ENCODE data around the gene ZNF100. TPM values are rescaled to one million over a fixed set of nuclear protein-coding genes. Genes with fewer than 3 reads are reported as not detected.
"Not testable (repeated sequence)": the region's sequence is repeated elsewhere in the genome, so short reads cannot be mapped to it uniquely, and the experiment has no call there.

Gene ZNF100
- total RNA-seq, 1 donor from 2014 or later: 4.1 TPM

- no peak for DNase-seq (ENCODE audit: low read depth, low spot score)
Observed at GRCh38 chr19:21705393-21705792, 62.0 kb downstream of the ZNF100 start.

- no peak for DNase-seq (ENCODE audit: low read depth, low spot score)
Observed at GRCh38 chr19:21704320-21704719, 63.1 kb downstream of the ZNF100 start.

DNA sequence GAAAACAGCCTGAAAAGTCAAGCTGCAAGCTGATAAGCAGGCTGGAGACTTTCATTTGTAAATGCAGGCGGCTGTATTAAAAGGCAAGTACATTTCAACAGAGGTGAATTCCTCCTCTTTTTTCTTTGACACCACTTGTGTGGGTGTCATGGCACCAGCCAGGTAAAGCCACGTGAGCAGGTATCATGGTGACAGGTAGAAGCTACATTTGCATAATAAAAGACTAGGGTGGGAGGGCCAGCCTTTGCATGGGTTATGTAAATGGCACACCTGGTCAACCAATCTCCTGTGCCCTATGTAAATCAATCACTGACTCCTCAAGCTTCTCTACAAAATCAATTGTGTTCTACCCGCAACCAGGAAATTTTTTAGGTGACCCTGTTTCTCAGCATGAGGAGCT lies 68.2 kb downstream of the ZNF100 start:
- DNase-seq (ENCODE audit: low read depth, low spot score): no peak

GRCh38 chr19:21698215-21698614 lies 69.2 kb downstream of the ZNF100 start:
- DNase-seq (ENCODE audit: low read depth, low spot score): no peak

GRCh38 chr19:21697698-21698097 lies 69.7 kb downstream of the ZNF100 start:
- DNase-seq (ENCODE audit: low read depth, low spot score): no peak

DNA sequence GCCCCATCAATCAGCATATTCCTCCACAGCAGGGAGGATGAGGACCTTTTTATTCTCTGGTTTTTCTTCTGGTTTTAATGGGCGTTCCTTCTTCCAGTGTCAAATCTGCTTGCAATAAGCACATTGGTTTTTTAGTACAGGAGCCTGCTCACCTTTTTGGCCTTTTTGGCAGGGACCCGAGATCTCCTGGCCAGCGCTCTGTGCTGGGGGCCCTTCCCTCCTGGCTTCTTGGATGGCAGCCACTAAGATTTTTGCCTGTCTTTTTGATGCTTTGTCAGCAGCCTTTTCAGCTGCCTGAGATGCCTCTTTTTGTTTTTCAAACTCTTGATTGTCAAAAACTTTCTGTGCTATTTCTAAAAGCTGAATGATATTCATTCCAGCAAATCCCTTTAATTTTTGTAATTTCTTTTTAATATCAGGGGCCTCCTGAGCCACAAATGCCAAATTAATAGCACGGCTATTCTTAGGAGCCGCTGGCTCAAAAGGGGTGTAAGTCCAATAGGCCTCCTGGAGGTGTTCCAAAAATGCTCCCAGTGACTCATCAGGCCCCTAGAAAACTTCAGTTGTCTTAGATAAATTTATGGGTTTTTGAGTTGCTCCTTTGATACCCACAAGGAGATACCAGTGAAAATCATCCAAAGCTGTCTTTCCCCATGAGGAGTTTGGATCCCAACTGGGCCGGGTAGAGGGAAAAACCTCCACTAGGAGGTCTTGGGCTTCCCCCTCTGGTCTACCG lies 73.0 kb downstream of the ZNF100 start:
- no peak for DNase-seq (ENCODE audit: low read depth, low spot score)

GRCh38 chr19:21693399-21693798 lies 74.0 kb downstream of the ZNF100 start:
- no peak for DNase-seq (ENCODE audit: low read depth, low spot score)

GRCh38 chr19:21691661-21692060 lies 75.7 kb downstream of the ZNF100 start:
- DNase-seq (ENCODE audit: low read depth, low spot score): no peak

- no peak for DNase-seq (ENCODE audit: low read depth, low spot score)
Observed at GRCh38 chr19:21688464-21688863, 78.9 kb downstream of the ZNF100 start.

- DNase-seq (ENCODE audit: low read depth, low spot score): no peak
Observed at GRCh38 chr19:21680671-21681070, 86.7 kb downstream of the ZNF100 start.

- no peak for DNase-seq (ENCODE audit: low read depth, low spot score)
Observed at GRCh38 chr19:21680026-21680425, 87.4 kb downstream of the ZNF100 start.

GRCh38 chr19:21677696-21678418 lies 89.5 kb downstream of the ZNF100 start:
- no peak for DNase-seq (ENCODE audit: low read depth, low spot score)

DNA sequence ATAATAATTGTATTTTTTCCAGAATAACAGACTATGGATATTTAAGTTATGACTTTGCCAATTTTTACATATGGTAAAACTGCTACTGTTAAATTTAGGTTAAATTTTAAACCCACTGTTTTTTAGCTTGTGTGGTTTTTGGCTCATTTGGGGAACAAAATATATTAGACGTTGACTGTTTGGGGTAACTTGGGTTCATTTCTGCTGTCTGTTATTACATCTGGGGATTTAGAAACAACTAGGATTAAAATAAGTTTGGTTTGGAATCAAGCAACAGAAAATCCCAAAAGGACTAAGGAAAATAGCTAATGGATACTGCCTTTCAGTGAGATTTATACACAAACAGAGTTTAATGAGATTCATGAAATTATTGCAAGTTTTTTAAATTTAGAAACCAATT lies 92.9 kb downstream of the ZNF100 start:
- no peak for DNase-seq (ENCODE audit: low read depth, low spot score)

- DNase-seq (ENCODE audit: low read depth, low spot score): not testable (repeated sequence)
Observed at GRCh38 chr19:21673479-21673878, 93.9 kb downstream of the ZNF100 start.

Other genes starting within 250 kb of the ZNF100 start
- gene ZNF43, start 68.6 kb upstream of the ZNF100 start, total RNA-seq: 4.6 and 8.2 TPM in 2 replicates
- not detected in 2 replicates for gene ZNF208, start 243.4 kb upstream of the ZNF100 start, total RNA-seq

All from pulmonary artery endothelial cell (primary cell).